PC-9 (cell line): ENCODE results near the gene TNFSF12. TPM values are rescaled to one million over a fixed set of nuclear protein-coding genes. Genes with fewer than 3 reads are reported as not detected.

ENCODE experiments used
- BruUV-seq: library from RNA; stranded (reverse); fragments of 400-500 nt; replicated peaks from 2 replicates; lab custom pipeline; 2021; lab: Mats Ljungman, UMichigan
- CTCF ChIA-PET: fragments of 300-600 bp; sonication (Branson Sonifier 250); formaldehyde crosslinking; loops from one replicate; lab custom pipeline; 2022; ENCODE audit warnings: antibody characterized with exemption; lab: Charles Lee
- POLR2A ChIA-PET: fragments of 300-600 bp; sonication (Branson Sonifier 250); formaldehyde crosslinking; loops from one replicate; lab custom pipeline; 2022; ENCODE audit warnings: antibody characterized with exemption; ENCODE audit not compliant: unreplicated experiment; lab: Charles Lee
- DNase-seq, 2 experiments: peaks; one replicate each; pipeline versions ENCODE4 v3.0.0 to v3.0.0-alpha.2; 2015 to 2022; ENCODE audit warnings: mixed read lengths in 1 of 2
- H2AFZ ChIP-seq: fragments of 200-600 bp; sonication (generic); 2 replicates; pipeline ENCODE4 v1.8.1; 2017; ENCODE audit warnings: antibody characterized with exemption
- H3F3A ChIP-seq: fragments of 200-600 bp; sonication (generic); 2 replicates; pipeline ENCODE4 v1.8.1; 2017; ENCODE audit warnings: antibody characterized with exemption, mild to moderate bottlenecking, low read depth; ENCODE audit not compliant: insufficient read depth
- H3K27ac ChIP-seq: fragments of 200-600 bp; sonication (generic); 2 replicates; pipeline ENCODE4 v1.6.1; 2016; ENCODE audit warnings: mixed run types
- H3K27me3 ChIP-seq: fragments of 200-600 bp; sonication (generic); 2 replicates; pipeline ENCODE4 v1.6.1; 2016; ENCODE audit warnings: low read depth, mixed run types; ENCODE audit not compliant: insufficient read depth
- H3K36me3 ChIP-seq: fragments of 200-600 bp; sonication (generic); 2 replicates; pipeline ENCODE4 v1.6.1; 2016; ENCODE audit warnings: low read depth, mixed run types
- H3K4me1 ChIP-seq: fragments of 200-600 bp; sonication (generic); replicated peaks from 2 replicates; pipeline ENCODE4 v1.6.1; 2016; ENCODE audit warnings: mixed run types; ENCODE audit not compliant: insufficient read depth
- H3K4me2 ChIP-seq: fragments of 200-600 bp; sonication (generic); 2 replicates; pipeline ENCODE4 v1.6.1; 2017; ENCODE audit warnings: mixed run types
- H3K4me3 ChIP-seq: fragments of 200-600 bp; sonication (generic); 2 replicates; pipeline ENCODE4 v1.6.1; 2016; ENCODE audit warnings: mixed run types
- H3K79me2 ChIP-seq: fragments of 200-600 bp; sonication (generic); 2 replicates; pipeline ENCODE4 v1.6.1; 2017; ENCODE audit warnings: low read depth, mixed run types
- H3K9me2 ChIP-seq: fragments of 200-600 bp; sonication (generic); 2 replicates; pipeline ENCODE4 v1.8.1; 2017; ENCODE audit warnings: mild to moderate bottlenecking; ENCODE audit not compliant: insufficient read depth
- H3K9me3 ChIP-seq: fragments of 200-600 bp; sonication (generic); 2 replicates; pipeline ENCODE4 v1.8.1; 2016; ENCODE audit warnings: low read depth; ENCODE audit not compliant: insufficient read depth
- H4K20me1 ChIP-seq: fragments of 200-600 bp; sonication (generic); 2 replicates; pipeline ENCODE4 v1.8.1; 2017; ENCODE audit not compliant: insufficient read depth
- EZH2 ChIP-seq: fragments of 200-600 bp; sonication (generic); IDR thresholded peaks from 2 replicates; pipeline ENCODE4 v1.8.0; 2017; ENCODE audit warnings: antibody characterized with exemption, low read depth
- intact Hi-C: fragments of 100-400 bp; cut with micrococcal nuclease; formaldehyde crosslinking; loops from one replicate; pipeline ENCODE4 v1.10.0; 2022; ENCODE audit not compliant: unreplicated experiment
- total RNA-seq: library from RNA; stranded (reverse); gene quantifications from 2 replicates; pipeline ENCODE4 v1.2.3, GENCODE V29; 2021
- TF ChIP-seq, protein P1 (sequence below): fragments of 200-600 bp; sonication (generic); conservative IDR thresholded peaks from 2 replicates; pipeline ENCODE4 v1.6.1; 2017; ENCODE audit warnings: mixed run types, antibody characterized with exemption, mild to moderate bottlenecking, moderate library complexity

TNFSF12 gene
- total RNA-seq, 1 experiment from 2014 or later, result 14.3 TPM

DNA sequence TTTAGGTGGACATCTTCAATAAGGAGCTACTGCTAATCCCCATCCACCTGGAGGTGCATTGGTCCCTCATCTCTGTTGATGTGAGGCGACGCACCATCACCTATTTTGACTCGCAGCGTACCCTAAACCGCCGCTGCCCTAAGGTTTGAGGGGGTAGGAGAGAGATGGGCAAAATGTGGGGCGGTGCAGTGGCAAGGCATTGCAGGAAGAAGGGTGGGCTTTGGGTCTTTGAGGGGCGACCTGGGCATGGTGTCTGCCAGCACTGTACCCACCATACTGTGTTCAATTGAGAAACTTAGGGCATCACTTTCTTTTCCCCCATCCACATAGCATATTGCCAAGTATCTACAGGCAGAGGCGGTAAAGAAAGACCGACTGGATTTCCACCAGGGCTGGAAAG is 21.5 kb downstream of the TNFSF12 start:
- Histone ChIP-seq H3K27me3 (no peaks in the 10 kb centered on the region), H3K27ac (no peak overlapping the region), H3K9me3 (no peaks in the 10 kb centered on the region), H3K9me2 (no peaks in the 10 kb centered on the region), H3K4me2 (no peak overlapping the region), H3K4me1 (peaks cover 12% of the 10 kb centered on the region), H3K36me3 (peaks cover 15% of the 10 kb centered on the region), H3K4me3 (no peak overlapping the region), H2AFZ (no peak overlapping the region), H4K20me1 (peaks cover 17% of the 10 kb centered on the region), H3K79me2 (peaks cover 28% of the 10 kb centered on the region), H3F3A (peaks cover 27% of the 10 kb centered on the region)
- CTCF ChIA-PET, result no interaction called here
- POLR2A ChIA-PET, result no interaction called here
- intact Hi-C loops, result loop anchor here (5.0 kb wide), 1 partner anchor 168 kb away; the partner anchor contains the start of gene TMEM256
- TF ChIP-seq, protein P1, sequence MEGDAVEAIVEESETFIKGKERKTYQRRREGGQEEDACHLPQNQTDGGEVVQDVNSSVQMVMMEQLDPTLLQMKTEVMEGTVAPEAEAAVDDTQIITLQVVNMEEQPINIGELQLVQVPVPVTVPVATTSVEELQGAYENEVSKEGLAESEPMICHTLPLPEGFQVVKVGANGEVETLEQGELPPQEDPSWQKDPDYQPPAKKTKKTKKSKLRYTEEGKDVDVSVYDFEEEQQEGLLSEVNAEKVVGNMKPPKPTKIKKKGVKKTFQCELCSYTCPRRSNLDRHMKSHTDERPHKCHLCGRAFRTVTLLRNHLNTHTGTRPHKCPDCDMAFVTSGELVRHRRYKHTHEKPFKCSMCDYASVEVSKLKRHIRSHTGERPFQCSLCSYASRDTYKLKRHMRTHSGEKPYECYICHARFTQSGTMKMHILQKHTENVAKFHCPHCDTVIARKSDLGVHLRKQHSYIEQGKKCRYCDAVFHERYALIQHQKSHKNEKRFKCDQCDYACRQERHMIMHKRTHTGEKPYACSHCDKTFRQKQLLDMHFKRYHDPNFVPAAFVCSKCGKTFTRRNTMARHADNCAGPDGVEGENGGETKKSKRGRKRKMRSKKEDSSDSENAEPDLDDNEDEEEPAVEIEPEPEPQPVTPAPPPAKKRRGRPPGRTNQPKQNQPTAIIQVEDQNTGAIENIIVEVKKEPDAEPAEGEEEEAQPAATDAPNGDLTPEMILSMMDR, result no peak
- no peak for TF ChIP-seq EZH2
- BruUV-seq, result no TSS peak
- DNase-seq, result no peak

DNA sequence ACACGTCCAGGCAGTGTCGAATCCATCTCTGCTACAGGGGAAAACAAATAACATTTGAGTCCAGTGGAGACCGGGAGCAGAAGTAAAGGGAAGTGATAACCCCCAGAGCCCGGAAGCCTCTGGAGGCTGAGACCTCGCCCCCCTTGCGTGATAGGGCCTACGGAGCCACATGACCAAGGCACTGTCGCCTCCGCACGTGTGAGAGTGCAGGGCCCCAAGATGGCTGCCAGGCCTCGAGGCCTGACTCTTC is 23.4 kb downstream of the TNFSF12 start:
- Histone ChIP-seq H3K36me3 (peaks cover 30% of the 10 kb centered on the region), H4K20me1 (peaks cover 36% of the 10 kb centered on the region)

DNA sequence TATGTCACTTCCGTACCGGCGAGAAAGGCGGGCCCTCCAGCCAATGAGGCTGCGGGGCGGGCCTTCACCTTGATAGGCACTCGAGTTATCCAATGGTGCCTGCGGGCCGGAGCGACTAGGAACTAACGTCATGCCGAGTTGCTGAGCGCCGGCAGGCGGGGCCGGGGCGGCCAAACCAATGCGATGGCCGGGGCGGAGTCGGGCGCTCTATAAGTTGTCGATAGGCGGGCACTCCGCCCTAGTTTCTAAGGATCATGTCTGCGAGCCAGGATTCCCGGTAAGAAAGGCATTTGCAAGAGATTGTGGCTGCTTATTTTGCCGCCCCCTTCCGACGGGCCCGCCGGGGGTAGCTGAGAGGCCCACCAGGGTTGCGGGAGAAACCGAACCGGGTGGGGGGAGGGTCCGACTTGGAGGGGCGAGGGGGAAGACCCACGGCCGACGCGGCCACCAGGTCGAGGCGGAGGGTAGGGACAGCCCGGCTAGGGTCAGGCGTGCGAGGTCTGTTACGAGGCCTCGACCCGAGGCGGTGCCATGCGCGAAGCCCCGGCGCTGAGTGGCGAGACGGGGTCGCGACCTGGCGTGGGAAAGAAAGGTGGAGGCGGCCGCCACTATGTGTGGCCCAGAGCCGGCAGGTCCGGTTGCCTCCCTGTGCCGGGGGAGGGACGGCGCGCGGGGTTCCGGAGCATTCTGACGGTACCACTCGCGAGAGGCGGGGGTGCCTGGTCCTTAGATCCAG is 23.9 kb downstream of the TNFSF12 start:
- intact Hi-C loops, result loop anchor here (1.0 to 5.0 kb wide), 4 partner anchors 14 to 170 kb away; partner anchors contain the start of genes FXR2 and TMEM256
- Histone ChIP-seq H4K20me1 (peaks cover 41% of the 10 kb centered on the region), H3K4me2 (peak overlapping the region; percentile 93), H2AFZ (no peak overlapping the region), H3K9me3 (no peaks in the 10 kb centered on the region), H3K27me3 (no peaks in the 10 kb centered on the region), H3F3A (peaks cover 51% of the 10 kb centered on the region), H3K36me3 (peaks cover 32% of the 10 kb centered on the region), H3K4me3 (peak overlapping the region; percentile 91), H3K4me1 (peaks cover 33% of the 10 kb centered on the region), H3K79me2 (peaks cover 49% of the 10 kb centered on the region), H3K9me2 (no peaks in the 10 kb centered on the region), H3K27ac (peak overlapping the region; percentile 90)
- peak; percentile 96 to 100 for DNase-seq
- ChIA-PET CTCF (no interaction called here), POLR2A (interaction anchor here (0.6 to 1.0 kb wide), 2 partner anchors 12 to 183 kb away, joined by 6 to 11 read pairs; no protein-coding TSS in a partner anchor)
- TSS peak; percentile 4 for BruUV-seq
- TF ChIP-seq EZH2, result no peak
- TF ChIP-seq, protein P1, result no peak

More for the DNA sequence above, 23.4 kb downstream of the TNFSF12 start:
- POLR2A ChIA-PET, result interaction anchor here (0.7 kb wide), 1 partner anchor 58 kb away, joined by 8 read pairs; the partner anchor contains the start of gene SHBG
- no peak for TF ChIP-seq EZH2
- TF ChIP-seq, protein P1, result no peak
- Histone ChIP-seq H3K9me3 (no peaks in the 10 kb centered on the region), H3K4me1 (peaks cover 30% of the 10 kb centered on the region), H3K4me3 (peak overlapping the region; percentile 64; the same call in 1 of the 2 replicates), H3F3A (peaks cover 46% of the 10 kb centered on the region), H3K27ac (peak overlapping the region; percentile 68), H3K4me2 (peak overlapping the region; percentile 92), H3K27me3 (no peaks in the 10 kb centered on the region), H3K9me2 (no peaks in the 10 kb centered on the region), H3K79me2 (peaks cover 47% of the 10 kb centered on the region), H2AFZ (peak overlapping the region; percentile 74; the same call in 1 of the 2 replicates)
- intact Hi-C loops, result loop anchor here (1.0 to 5.0 kb wide), 4 partner anchors 15 to 170 kb away; partner anchors contain the start of genes FXR2 and TMEM256
- CTCF ChIA-PET, result no interaction called here
- no peak for DNase-seq
- BruUV-seq, result no TSS peak
